H1 (cell line): ENCODE results near the gene TNIK. TPM values are rescaled to one million over a fixed set of nuclear protein-coding genes. Genes with fewer than 3 reads are reported as not detected.

Experiments used
- CTCF ChIA-PET: fragments of 300-600 bp; sonication (Branson Sonifier 250); formaldehyde crosslinking; loops from one replicate; lab custom pipeline; 2021; ENCODE audit not compliant: partially characterized antibody; lab: Charles Lee
- POLR2A ChIA-PET: fragments of 300-600 bp; sonication (Branson Sonifier 250); formaldehyde crosslinking; loops from one replicate; lab custom pipeline; 2021; ENCODE audit warnings: inconsistent platforms; ENCODE audit not compliant: partially characterized antibody; lab: Charles Lee
- DNase-seq, 2 experiments: peaks; one replicate each; pipeline versions ENCODE4 v3.0.0 to v3.0.0-alpha.2; 2010 to 2022; ENCODE audit warnings: low spot score in 2 of 2, low read depth in 1 of 2, mixed read lengths in 1 of 2
- FAIRE-seq: peaks from 2 replicates; lab custom pipeline; 2011; peaks lifted over from hg19 to GRCh38; lab: Jason Lieb, UNC
- H2AFZ ChIP-seq: 2 replicates; pipeline ENCODE4 v1.8.1; 2012; ENCODE audit warnings: low read length, inconsistent platforms
- H2AK5ac ChIP-seq: 2 replicates; pipeline ENCODE4 v1.6.1; 2013; ENCODE audit warnings: low read depth, low read length
- H2BK120ac ChIP-seq: replicated peaks from 2 replicates; pipeline ENCODE3; 2013; ENCODE audit warnings: low read depth, low read length, inconsistent platforms
- H2BK12ac ChIP-seq: 2 replicates; pipeline ENCODE4 v1.6.1; 2013; ENCODE audit warnings: low read depth, low read length
- H2BK15ac ChIP-seq: 2 replicates; pipeline ENCODE4 v1.6.1; 2013; ENCODE audit warnings: low read length
- H2BK20ac ChIP-seq: 2 replicates; pipeline ENCODE4 v1.6.1; 2013; ENCODE audit warnings: low read length
- H2BK5ac ChIP-seq: 2 replicates; pipeline ENCODE4 v1.6.1; 2013; ENCODE audit warnings: low read depth, low read length
- H3K14ac ChIP-seq: 2 replicates; pipeline ENCODE4 v1.6.1; 2013; ENCODE audit warnings: inconsistent platforms; ENCODE audit not compliant: insufficient read length
- H3K18ac ChIP-seq: 2 replicates; pipeline ENCODE4 v1.6.1; 2013; ENCODE audit warnings: low read length; ENCODE audit errors: extremely low read depth
- H3K23ac ChIP-seq: 2 replicates; pipeline ENCODE4 v1.6.1; 2013; ENCODE audit warnings: inconsistent platforms; ENCODE audit not compliant: insufficient read length
- H3K23me2 ChIP-seq: 2 replicates; pipeline ENCODE4 v1.6.1; 2013; ENCODE audit warnings: low read depth, low read length
- H3K27ac ChIP-seq: 2 replicates; pipeline ENCODE4 v1.6.1; 2011; ENCODE audit warnings: low read depth, low read length, inconsistent platforms
- H3K27me3 ChIP-seq, 4 experiments: replicated peaks in 1 of 4; 1 replicate in 1 of 4; 2 replicates in 3 of 4; pipeline versions ENCODE4 v1.6.1 to v1.8.1; 2011 to 2013; ENCODE audit warnings: low read length in 3 of 4, mild to moderate bottlenecking in 3 of 4, inconsistent platforms in 2 of 4, mixed read lengths in 2 of 4, moderate library complexity in 1 of 4; ENCODE audit not compliant: control insufficient read depth in 3 of 4, insufficient read depth in 3 of 4; ENCODE audit errors: extremely low read depth in 1 of 4
- H3K36me3 ChIP-seq, 4 experiments: 2 replicates each; pipeline versions ENCODE4 v1.6.1 to v1.8.1; 2011 to 2013; ENCODE audit warnings: mild to moderate bottlenecking in 4 of 4, low read length in 3 of 4, moderate library complexity in 2 of 4, control low read depth in 1 of 4, inconsistent platforms in 1 of 4; ENCODE audit not compliant: insufficient read depth in 4 of 4, control insufficient read depth in 2 of 4
- H3K4ac ChIP-seq: replicated peaks from 2 replicates; pipeline ENCODE3; 2013; ENCODE audit warnings: low read length, low read depth, mixed read lengths, inconsistent platforms; ENCODE audit not compliant: insufficient read length
- H3K4me1 ChIP-seq, 4 experiments: replicated peaks in 1 of 4; 1 replicate in 1 of 4; 2 replicates in 3 of 4; pipeline versions ENCODE4 v1.6.1 to v1.8.1; 2011 to 2013; ENCODE audit warnings: low read length in 3 of 4, inconsistent platforms in 2 of 4, mixed read lengths in 1 of 4; ENCODE audit not compliant: insufficient read depth in 4 of 4, control insufficient read depth in 3 of 4
- H3K4me2 ChIP-seq, 2 experiments: 2 replicates each; pipeline versions ENCODE4 v1.6.1 to v1.8.1; 2011 to 2013; ENCODE audit warnings: low read depth in 2 of 2, low read length in 2 of 2, control low read depth in 1 of 2, inconsistent platforms in 1 of 2, mild to moderate bottlenecking in 1 of 2; ENCODE audit not compliant: insufficient read depth in 1 of 2
- H3K4me3 ChIP-seq, 4 experiments: fragments of 200-600, 300-600 bp in 1 of 4; sonication (generic), shearing (Covaris generic), sonication (Bioruptor Twin) in 1 of 4; 2 replicates each; pipeline versions ENCODE4 v1.5.1 to v1.8.1; 2011 to 2016; ENCODE audit warnings: low read length in 4 of 4, low read depth in 3 of 4, control low read depth in 2 of 4, inconsistent platforms in 2 of 4, mild to moderate bottlenecking in 2 of 4, mixed read lengths in 1 of 4, moderate library complexity in 1 of 4; ENCODE audit not compliant: insufficient read depth in 2 of 4; ENCODE audit errors: extremely low read depth in 1 of 4
- H3K56ac ChIP-seq: replicated peaks from 2 replicates; pipeline ENCODE3; 2013; ENCODE audit warnings: low read depth, mild to moderate bottlenecking, mixed read lengths, low read length, inconsistent platforms; ENCODE audit not compliant: insufficient read length
- H3K79me1 ChIP-seq: 2 replicates; pipeline ENCODE4 v1.6.1; 2013; ENCODE audit warnings: low read depth, low read length, control low read depth
- H3K79me2 ChIP-seq, 2 experiments: 2 replicates each; pipeline versions ENCODE4 v1.6.1 to v1.8.1; 2012 to 2013; ENCODE audit warnings: low read length in 2 of 2, mild to moderate bottlenecking in 2 of 2, inconsistent platforms in 1 of 2; ENCODE audit not compliant: insufficient read depth in 2 of 2, control insufficient read depth in 1 of 2
- H3K9ac ChIP-seq, 4 experiments: replicated peaks in 1 of 4; 1 replicate in 1 of 4; 2 replicates in 3 of 4; pipeline versions ENCODE4 v1.6.1 to v1.8.1; 2011 to 2013; ENCODE audit warnings: low read depth in 3 of 4, low read length in 3 of 4, control low read depth in 2 of 4, mild to moderate bottlenecking in 2 of 4, moderate library complexity in 2 of 4, inconsistent platforms in 1 of 4; ENCODE audit errors: extremely low read depth in 1 of 4
- H3K9me3 ChIP-seq, 2 experiments: 2 replicates each; pipeline versions ENCODE4 v1.6.1 to v1.8.1; 2012 to 2013; ENCODE audit warnings: mild to moderate bottlenecking in 2 of 2, moderate library complexity in 2 of 2, control low read depth in 1 of 2, inconsistent platforms in 1 of 2, low read depth in 1 of 2, low read length in 1 of 2, mixed read lengths in 1 of 2; ENCODE audit not compliant: insufficient read depth in 2 of 2
- H4K20me1 ChIP-seq, 2 experiments: replicated peaks in 1 of 2; 2 replicates each; pipeline versions ENCODE3 to v1.8.1; 2011 to 2013; ENCODE audit warnings: inconsistent platforms in 2 of 2, low read length in 2 of 2, mild to moderate bottlenecking in 1 of 2; ENCODE audit not compliant: insufficient read depth in 2 of 2, control insufficient read depth in 1 of 2
- H4K5ac ChIP-seq: 2 replicates; pipeline ENCODE4 v1.6.1; 2013; ENCODE audit warnings: low read length, low read depth, mixed read lengths, inconsistent platforms; ENCODE audit not compliant: insufficient read length
- H4K8ac ChIP-seq: 2 replicates; pipeline ENCODE4 v1.8.0; 2013; ENCODE audit warnings: mild to moderate bottlenecking, moderate library complexity, low read length, inconsistent platforms; ENCODE audit not compliant: insufficient read depth; ENCODE audit errors: extremely low read depth
- H4K91ac ChIP-seq: replicated peaks from 2 replicates; pipeline ENCODE3; 2013; ENCODE audit warnings: low read length, mixed read lengths, inconsistent platforms; ENCODE audit not compliant: insufficient read length
- EGR1 ChIP-seq: IDR thresholded peaks from 2 replicates; pipeline ENCODE4 v1.6.1; 2011; ENCODE audit warnings: low read depth, low read length, borderline replicate concordance
- SP1 ChIP-seq: IDR thresholded peaks from 2 replicates; pipeline ENCODE4 v1.6.1; 2011; ENCODE audit warnings: low read depth, low read length
- WGBS, 2 experiments: shearing (Covaris generic) in 1 of 2; methylation state at CpG; one replicate each; pipeline versions ENCODE4 v1.1.6 to v1.1.7; 2013 to 2015; ENCODE audit warnings: low lambda C conversion rate in 2 of 2, mixed read lengths in 2 of 2, inconsistent platforms in 1 of 2, low coverage in 1 of 2, missing lambda C conversion rate in 1 of 2; ENCODE audit not compliant: insufficient replicate concordance in 2 of 2, insufficient coverage in 1 of 2, insufficient read length in 1 of 2; ENCODE audit errors: extremely low coverage in 1 of 2, missing lambda C conversion rate in 1 of 2; 5-methylcytosine and 5-hydroxymethylcytosine counted together
- polyA plus RNA-seq, 7 experiments: library from polyadenylated mRNA; depleted of rRNA in 3 of 7; stranded (reverse) in 5 of 7; unstranded in 2 of 7; fragments of >200 nt in 5 of 7; fragments of 200-250 nt in 2 of 7; gene quantifications; 1 replicate in 5 of 7; 2 replicates in 1 of 7; 4 replicates in 1 of 7; pipeline versions ENCODE4 v1.2.1 to v1.2.3, GENCODE V29; 2011 to 2013; ENCODE audit warnings: missing spikeins in 2 of 7, mixed read lengths in 2 of 7
- total RNA-seq: library from RNA; stranded (reverse); fragmentation: NEBNext Ultra II Directional; extraction: Animal tissue kit (Norgen Biotek cat#: 25700); gene quantifications from 2 replicates; pipeline ENCODE4 v1.2.1, GENCODE V29; 2021

Gene TNIK
- total and polyA plus RNA-seq, 2 of the 8 experiments (the other 6 are each of a cell fraction or from before 2014, with no cell fraction given) = 7.4 to 42.0 TPM

DNA sequence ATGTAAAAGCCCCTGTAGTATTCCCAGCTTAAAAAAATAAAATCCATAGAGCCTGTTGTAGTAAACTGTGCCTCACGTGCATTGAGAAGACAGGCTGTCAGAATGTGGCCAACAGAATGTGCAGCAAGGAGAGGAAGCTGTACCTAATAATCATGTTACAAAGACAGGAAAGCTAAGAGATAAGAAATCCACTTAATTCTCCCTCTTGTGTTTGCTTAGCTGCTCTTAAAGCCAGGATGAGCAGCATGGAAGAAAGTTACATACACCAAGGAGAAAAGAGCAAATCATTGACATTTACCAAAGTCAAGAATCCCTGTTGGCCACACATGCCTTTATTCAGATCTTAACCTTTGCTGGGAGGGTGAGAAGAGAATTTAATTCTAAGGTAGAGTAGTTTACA, 85.9 kb downstream of the TNIK start:
- Histone ChIP-seq H3K14ac (no peak overlapping the region), H2BK15ac (no peak overlapping the region), H2BK120ac (no peak overlapping the region), H2BK12ac (no peak overlapping the region), H3K9ac (no peak overlapping the region), H3K27me3 (no peaks in the 10 kb centered on the region), H3K9me3 (no peaks in the 10 kb centered on the region), H3K4me3 (no peak overlapping the region), H2BK20ac (no peak overlapping the region), H3K23ac (no peak overlapping the region), H3K23me2 (no peaks in the 10 kb centered on the region; the same call in 1 of the 2 replicates), H3K27ac (no peak overlapping the region), H2AFZ (no peak overlapping the region), H4K5ac (no peak overlapping the region), H4K91ac (no peak overlapping the region), H3K79me2 (peaks cover 0 to 51% of the 10 kb centered on the region in 2 experiments; a peak in 2 of 4 replicates), H3K4me1 (peaks cover 0 to 5% (median 2%) of the 10 kb centered on the region in 4 experiments; a peak in 2 of 7 replicates), H3K4me2 (no peak overlapping the region), H2BK5ac (no peak overlapping the region), H3K18ac (no peak overlapping the region), H3K4ac (no peak overlapping the region), H3K56ac (no peak overlapping the region), H4K8ac (no peak overlapping the region), H2AK5ac (no peak overlapping the region), H4K20me1 (no peaks in the 10 kb centered on the region), H3K36me3 (no peaks in the 10 kb centered on the region), H3K79me1 (no peaks in the 10 kb centered on the region; the same call in 1 of the 2 replicates)
- TF ChIP-seq SP1 = no peak
- no peak for TF ChIP-seq EGR1
- CTCF ChIA-PET = interaction anchor here (1.1 to 1.5 kb wide), 6 partner anchors 9 to 418 kb away, joined by 3 to 6 read pairs (median 4); no protein-coding TSS in a partner anchor
- FAIRE-seq = no peak
- POLR2A ChIA-PET = interaction anchor here (1.3 kb wide), 1 partner anchor 10 kb away, joined by 3 read pairs; no protein-coding TSS in a partner anchor
- WGBS, 2 experiments = 76% methylated on average over 1 of the region's 1 CpG; no CpG with 5 or more reads in 1 of the 2 experiments
- DNase-seq = no peak
